GM12872 (cell line): ENCODE data around the gene GCNT2.

Experiments
- CTCF ChIP-seq: IDR thresholded peaks from 3 replicates; pipeline ENCODE4 v1.5.1; 2011; ENCODE audit warnings: low read depth, mild to moderate bottlenecking, low read length, moderate library complexity; ENCODE audit not compliant: insufficient read depth

GCNT2 gene

DNA sequence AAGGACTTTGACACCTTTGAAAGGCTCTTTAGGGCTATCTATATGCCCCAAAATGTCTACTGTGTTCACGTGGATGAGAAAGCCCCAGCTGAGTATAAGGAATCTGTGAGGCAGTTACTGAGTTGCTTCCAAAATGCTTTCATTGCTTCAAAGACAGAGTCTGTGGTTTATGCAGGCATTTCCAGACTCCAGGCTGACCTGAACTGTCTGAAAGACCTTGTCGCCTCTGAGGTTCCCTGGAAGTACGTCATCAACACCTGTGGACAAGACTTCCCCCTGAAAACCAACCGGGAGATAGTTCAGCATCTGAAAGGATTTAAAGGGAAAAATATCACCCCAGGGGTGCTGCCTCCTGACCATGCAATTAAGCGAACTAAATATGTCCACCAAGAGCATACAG, 65.2 kb downstream of the GCNT2 start:
- no peak for TF ChIP-seq CTCF

GRCh38 chr6:10587656-10588406, 66.7 kb downstream of the GCNT2 start:
- TF ChIP-seq CTCF: no peak

DNA sequence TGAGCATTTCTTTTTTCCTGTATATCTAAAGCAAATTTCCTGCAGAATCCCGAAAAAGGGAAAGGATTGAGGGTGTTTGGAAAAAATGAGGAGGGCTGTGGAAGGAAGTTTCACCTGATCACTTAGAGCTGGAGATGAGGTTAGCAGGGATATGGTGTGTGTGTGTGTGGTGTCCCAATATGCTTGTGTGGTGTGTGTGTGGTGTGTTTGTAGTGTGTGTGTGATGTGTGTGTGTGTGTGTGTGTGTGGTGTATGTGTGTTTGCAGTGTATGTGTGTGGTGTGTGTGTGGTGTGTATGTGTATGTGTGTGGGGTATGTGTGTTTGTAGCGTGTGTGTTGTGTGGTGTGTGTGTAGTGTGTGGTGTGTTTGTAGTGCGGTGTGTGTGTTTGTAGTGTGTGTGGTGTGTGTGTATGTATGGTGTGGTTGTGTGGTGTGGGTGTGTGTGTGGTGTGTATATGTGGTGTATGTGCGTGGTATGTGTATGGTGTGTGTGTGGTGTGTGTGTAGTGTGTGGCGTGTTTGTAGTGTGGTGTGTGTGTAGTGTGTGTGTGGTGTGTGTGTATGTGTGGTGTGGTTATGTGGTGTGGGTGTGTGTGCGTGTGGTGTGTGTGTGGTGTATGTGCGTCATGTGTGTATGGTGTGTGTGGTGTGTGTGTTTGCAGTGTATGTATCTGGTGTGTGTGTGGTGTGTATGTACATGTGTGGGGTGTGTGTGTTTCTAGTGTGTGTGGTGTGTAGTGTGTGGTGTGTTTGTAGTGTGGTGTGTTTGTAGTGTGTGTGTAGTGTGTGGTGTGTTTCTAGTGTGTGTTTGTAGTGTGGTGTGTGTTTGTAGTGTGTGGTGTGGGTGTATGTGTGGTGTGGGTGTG, 67.6 kb downstream of the GCNT2 start:
- TF ChIP-seq CTCF: no peak

DNA sequence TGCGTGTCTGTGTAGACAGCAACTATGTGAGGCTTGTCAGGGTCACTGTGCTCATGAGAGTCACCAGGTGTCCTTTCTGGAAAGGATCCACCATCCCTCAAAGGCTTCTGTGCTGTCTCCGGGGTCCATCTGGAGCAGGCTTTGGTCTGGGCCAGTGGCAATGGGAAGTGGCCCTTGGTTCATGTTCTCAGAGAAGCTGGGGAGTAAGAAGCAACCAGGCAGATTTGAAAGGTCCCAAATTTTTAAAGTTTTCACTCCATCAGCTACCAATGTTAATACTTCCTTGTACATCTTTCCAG, 68.2 kb downstream of the GCNT2 start:
- no peak for TF ChIP-seq CTCF

- no peak for TF ChIP-seq CTCF
Observed at GRCh38 chr6:10589983-10590382, 68.8 kb downstream of the GCNT2 start.

DNA sequence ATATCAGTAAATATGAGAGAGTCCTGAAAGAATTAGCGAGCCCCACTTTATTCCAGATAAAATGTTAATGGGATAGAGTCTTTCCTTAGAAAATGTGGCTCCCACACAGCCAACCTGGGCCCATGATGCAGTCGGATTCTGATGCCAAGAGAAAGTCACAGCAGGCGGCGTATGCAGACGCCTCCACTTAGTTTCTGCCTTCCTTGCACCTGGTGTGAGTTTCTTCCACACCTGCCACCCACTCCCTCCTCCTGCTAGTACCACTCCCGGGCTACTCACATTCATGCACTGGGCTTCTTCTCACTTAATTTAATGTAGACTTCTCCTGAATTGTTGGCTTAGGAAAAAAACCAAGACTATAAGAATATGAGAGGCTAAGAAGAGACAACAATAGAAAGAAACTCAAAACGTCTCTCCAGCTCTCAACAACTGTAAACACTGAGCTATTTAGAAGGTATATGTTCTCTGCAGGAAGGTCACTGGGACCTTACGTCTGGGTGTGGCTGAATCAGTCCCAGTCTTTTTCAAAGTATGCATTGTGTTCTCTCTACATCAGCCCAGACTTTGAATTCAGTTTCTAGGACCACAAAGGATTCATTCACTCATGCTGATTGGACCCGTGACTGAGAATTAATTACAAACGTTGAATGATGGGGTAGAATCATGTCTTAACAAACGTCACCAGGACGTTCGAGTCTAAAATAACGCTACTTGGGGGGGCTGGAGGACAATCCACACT, 70.4 kb downstream of the GCNT2 start:
- no peak for TF ChIP-seq CTCF
